Measurements from ENCODE around the gene ZNF213. TPM values are rescaled to one million over a fixed set of nuclear protein-coding genes. Genes with fewer than 3 reads are reported as not detected.
"Not testable (repeated sequence)": the region's sequence is repeated elsewhere in the genome, so short reads cannot be mapped to it uniquely, and the experiment has no call there.

Gene ZNF213
- total RNA-seq, 2 donors from 2014 or later, result 7.3 to 7.9 TPM

DNA sequence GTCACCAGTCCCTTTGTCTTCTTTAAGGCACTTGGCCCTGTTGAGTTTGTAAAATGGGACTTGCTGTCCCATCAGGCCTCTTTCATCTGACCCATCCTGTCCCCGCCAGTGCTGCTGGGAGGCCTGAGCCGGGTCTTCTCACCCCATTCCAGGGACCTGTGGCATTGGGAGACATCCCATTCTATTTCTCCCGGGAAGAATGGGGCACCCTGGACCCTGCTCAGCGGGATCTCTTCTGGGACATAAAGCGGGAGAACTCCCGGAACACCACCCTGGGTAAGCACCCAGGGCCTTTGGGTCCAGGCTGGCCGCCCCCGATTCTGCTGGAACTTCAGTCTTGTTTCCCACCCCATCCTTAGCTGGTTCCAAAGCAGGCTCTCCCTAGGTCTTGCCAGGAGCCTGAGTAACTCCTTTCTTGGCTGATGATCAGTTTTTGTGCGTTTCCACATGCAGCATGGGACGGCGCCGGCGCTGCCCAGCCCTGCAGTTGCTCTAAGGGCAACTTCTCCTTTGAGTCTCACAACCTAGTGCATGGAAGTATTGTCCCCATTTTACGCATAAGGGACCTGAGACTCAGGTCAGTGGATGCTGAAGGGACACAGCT is 4.1 kb downstream of the ZNF213 start:
- peaks cover 23% of the 10 kb centered on the region for H3K36me3 ChIP-seq
- DNase-seq (ENCODE audit: low spot score), result no peak
- no peaks in the 10 kb centered on the region for H3K9me3 ChIP-seq

DNA sequence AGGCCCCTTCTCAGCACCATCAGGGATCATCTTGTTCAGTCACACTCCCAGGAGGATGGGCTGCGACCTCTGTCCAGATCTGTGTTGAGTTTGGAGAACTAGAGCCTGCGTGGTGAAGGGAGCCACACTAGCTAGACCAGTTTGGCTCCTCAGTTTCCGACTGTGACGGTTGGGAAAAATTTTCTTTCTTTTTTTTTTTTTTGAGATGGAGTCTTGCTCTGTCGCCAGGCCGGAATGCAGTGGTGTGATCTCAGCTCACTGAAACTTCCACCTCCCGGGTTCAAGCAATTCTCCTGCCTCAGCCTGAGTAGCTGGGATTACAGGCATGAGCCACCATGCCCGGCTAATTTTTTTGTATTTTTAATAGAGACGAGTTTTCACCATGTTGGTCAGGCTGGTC is 4.7 kb downstream of the ZNF213 start:
- H3K4me1 ChIP-seq, result peaks cover 0 to 31% of the 10 kb centered on the region in 2 donors
- not testable (repeated sequence) for H3K27me3 ChIP-seq; DNase-seq (ENCODE audit: low spot score); H3K27ac ChIP-seq; H3K4me3 ChIP-seq; H3K9me3 ChIP-seq
- peaks cover 23% of the 10 kb centered on the region for H3K36me3 ChIP-seq

More for the DNA sequence above, 4.1 kb downstream of the ZNF213 start:
- Histone ChIP-seq H3K4me3 (no peak overlapping the region), H3K27me3 (no peaks in the 10 kb centered on the region), H3K27ac (no peak overlapping the region), H3K4me1 (peaks cover 0 to 27% of the 10 kb centered on the region in 2 donors)
- TF ChIP-seq, protein P1, sequence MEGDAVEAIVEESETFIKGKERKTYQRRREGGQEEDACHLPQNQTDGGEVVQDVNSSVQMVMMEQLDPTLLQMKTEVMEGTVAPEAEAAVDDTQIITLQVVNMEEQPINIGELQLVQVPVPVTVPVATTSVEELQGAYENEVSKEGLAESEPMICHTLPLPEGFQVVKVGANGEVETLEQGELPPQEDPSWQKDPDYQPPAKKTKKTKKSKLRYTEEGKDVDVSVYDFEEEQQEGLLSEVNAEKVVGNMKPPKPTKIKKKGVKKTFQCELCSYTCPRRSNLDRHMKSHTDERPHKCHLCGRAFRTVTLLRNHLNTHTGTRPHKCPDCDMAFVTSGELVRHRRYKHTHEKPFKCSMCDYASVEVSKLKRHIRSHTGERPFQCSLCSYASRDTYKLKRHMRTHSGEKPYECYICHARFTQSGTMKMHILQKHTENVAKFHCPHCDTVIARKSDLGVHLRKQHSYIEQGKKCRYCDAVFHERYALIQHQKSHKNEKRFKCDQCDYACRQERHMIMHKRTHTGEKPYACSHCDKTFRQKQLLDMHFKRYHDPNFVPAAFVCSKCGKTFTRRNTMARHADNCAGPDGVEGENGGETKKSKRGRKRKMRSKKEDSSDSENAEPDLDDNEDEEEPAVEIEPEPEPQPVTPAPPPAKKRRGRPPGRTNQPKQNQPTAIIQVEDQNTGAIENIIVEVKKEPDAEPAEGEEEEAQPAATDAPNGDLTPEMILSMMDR (IDR thresholded peaks at IDR 0.05), result no peak

DNA sequence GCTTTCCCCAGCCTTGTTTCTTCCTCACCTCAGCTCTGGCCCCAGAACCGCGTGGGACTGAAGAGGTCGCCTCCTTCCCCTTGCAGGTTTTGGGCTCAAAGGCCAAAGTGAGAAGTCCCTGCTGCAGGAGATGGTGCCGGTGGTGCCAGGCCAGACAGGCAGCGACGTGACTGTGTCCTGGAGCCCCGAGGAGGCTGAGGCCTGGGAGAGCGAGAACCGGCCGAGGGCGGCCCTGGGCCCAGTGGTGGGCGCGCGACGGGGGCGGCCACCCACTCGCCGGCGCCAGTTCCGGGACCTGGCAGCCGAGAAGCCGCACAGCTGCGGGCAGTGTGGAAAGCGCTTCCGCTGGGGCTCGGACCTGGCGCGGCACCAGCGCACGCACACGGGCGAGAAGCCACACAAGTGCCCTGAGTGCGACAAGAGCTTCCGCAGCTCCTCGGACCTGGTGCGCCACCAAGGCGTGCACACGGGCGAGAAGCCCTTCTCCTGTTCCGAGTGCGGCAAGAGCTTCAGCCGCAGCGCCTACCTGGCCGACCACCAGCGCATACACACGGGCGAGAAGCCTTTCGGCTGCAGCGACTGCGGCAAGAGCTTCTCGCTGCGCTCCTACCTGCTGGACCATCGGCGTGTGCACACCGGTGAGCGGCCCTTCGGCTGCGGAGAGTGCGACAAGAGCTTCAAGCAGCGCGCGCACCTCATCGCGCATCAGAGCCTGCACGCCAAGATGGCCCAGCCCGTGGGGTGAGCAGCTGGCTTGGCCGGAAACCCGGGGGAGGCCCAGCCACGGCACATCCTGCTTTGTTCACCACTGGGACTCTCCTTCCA is 6.0 kb downstream of the ZNF213 start:
- Histone ChIP-seq H3K4me3 (no peak overlapping the region), H3K36me3 (peaks cover 23% of the 10 kb centered on the region)

DNA sequence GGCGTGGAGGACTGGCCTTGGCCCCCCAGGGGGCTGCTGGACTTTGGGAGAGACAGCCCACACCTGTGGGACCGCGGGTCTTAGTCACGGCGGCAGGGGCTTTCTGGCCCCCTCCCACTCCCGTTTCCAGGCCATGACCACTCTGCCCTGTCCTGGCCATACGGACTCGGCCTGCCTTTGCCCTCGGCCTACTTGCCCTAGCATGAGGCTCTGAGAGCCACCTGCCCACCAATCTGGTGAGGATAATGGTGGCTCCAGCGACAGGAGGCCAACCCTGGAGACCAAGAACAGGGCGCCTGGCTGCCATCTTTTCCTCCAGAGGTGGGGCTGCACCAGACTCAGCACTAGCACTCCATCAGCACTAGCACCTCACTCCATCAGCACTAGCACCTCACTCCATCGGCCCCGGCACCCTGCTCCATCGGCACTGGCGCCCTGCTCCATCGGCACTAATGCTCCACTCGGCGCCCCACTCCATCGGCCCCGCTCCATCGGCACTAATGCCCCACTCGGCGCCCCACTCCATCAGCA is 7.0 kb downstream of the ZNF213 start:
- DNase-seq (ENCODE audit: low spot score), result no peak
- Histone ChIP-seq H3K27ac (no peak overlapping the region), H3K9me3 (no peaks in the 10 kb centered on the region), H3K4me1 (peaks cover 0 to 18% of the 10 kb centered on the region in 2 donors), H3K27me3 (no peaks in the 10 kb centered on the region), H3K36me3 (peaks cover 23% of the 10 kb centered on the region), H3K4me3 (no peak overlapping the region)
- TF ChIP-seq, protein P1 (IDR thresholded peaks at IDR 0.05), result no peak

More for the DNA sequence above, 6.0 kb downstream of the ZNF213 start:
- Histone ChIP-seq H3K4me1 (peaks cover 0 to 25% of the 10 kb centered on the region in 2 donors), H3K27me3 (no peaks in the 10 kb centered on the region), H3K27ac (no peak overlapping the region), H3K9me3 (no peaks in the 10 kb centered on the region)
- TF ChIP-seq, protein P1 (IDR thresholded peaks at IDR 0.05), result no peak
- DNase-seq (ENCODE audit: low spot score), result no peak

DNA sequence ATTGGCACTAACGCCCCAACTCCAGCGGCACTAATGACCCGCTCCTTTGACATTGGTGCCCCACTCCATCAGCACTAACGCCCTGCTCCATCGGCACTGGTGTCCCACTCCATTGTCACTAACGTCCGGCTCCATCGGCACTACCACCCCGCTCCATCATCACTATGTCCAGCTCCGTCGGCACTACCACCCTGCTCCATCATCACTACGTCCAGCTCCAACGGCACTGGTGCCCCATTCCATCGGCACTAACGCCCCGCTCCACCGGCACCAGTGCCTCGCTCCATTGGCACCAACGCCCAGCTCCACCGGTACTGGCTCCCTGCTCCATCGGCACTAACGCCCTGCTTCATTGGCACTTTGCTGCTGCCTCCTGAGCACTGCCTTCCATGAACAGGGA is 7.5 kb downstream of the ZNF213 start:
- H3K36me3 ChIP-seq, result peaks cover 23% of the 10 kb centered on the region
- TF ChIP-seq, protein P1 (IDR thresholded peaks at IDR 0.05), result no peak

DNA sequence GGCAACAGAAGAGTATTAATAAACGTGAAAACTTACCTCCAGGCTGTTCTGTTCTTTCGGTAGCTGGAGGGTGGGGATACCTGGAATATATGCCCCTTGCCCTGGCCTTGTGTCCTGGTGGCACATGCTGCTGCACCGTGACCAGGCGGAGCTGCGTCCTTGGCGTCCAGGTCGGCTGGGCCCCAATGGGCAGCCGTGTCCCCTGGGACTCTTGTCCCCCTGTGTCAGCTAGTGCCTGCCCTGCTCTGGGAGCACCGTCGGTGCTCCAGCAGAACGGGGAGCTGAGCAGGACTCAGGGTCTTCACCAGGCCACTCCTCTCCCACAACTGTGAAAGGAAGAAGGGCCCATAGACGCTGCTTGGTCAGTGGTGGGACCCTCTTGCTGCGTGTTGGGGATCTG is 7.9 kb downstream of the ZNF213 start:
- DNase-seq (ENCODE audit: low spot score), result no peak
- H3K27ac ChIP-seq, result peak overlapping the region; percentile 88 to 91

More for the DNA sequence above, 7.5 kb downstream of the ZNF213 start:
- Histone ChIP-seq H3K4me1 (peaks cover 0 to 18% of the 10 kb centered on the region in 2 donors), H3K27ac (peak overlapping the region; percentile 88 to 91), H3K9me3 (no peaks in the 10 kb centered on the region), H3K27me3 (no peaks in the 10 kb centered on the region), H3K4me3 (no peak overlapping the region)
- no peak for DNase-seq (ENCODE audit: low spot score)

More for the DNA sequence above, 7.9 kb downstream of the ZNF213 start:
- no peak overlapping the region for H3K4me3 ChIP-seq
- peaks cover 23% of the 10 kb centered on the region for H3K36me3 ChIP-seq
- peaks cover 0 to 18% of the 10 kb centered on the region in 2 donors for H3K4me1 ChIP-seq
- TF ChIP-seq, protein P1 (IDR thresholded peaks at IDR 0.05), result no peak
- H3K27me3 ChIP-seq, result no peaks in the 10 kb centered on the region
- no peaks in the 10 kb centered on the region for H3K9me3 ChIP-seq

All from right atrium auricular region (tissue), 2 donors.